Measurements from ENCODE around the gene SYCE1L.

DNA sequence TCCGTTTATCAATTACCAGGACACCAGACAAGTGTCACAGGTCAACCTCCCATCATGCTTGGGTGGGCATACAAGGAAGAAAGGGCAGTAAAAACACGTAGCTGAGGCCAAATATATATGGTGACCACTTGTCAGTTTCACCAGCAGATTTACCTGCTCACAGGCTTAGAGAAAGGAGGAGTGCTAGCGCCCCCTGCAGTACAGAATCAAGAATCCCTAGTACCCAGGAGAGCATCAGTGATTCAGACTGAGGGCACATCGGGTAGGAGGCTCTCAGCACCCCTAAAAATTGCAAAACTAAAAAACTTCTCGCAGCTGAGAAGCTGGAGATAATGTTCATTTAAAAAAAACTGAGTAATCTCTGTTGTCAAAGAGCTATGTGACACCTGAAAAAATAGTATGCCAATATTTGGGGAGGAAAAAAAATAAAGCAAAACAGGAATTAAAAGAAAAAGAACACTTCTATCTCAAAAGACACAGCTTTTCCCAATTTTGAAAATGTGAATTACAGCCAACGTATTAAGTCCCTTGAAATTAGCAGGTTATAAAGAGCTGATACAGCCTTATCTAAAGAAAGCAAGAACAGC, 29.5 kb upstream of the SYCE1L start:
- TF ChIP-seq GATA2 (IDR thresholded peaks at IDR 0.05; ENCODE audit: low read depth, low read length) (no peak), GATA3 (IDR thresholded peaks at IDR 0.05; ENCODE audit: low read depth, low read length) (no peak)
